Brain pericyte (primary cell): ENCODE data around the gene ABCF1.
"Not testable (repeated sequence)": the region's sequence is repeated elsewhere in the genome, so short reads cannot be mapped to it uniquely, and the experiment has no call there.

Source experiments
- DNase-seq: peaks from one replicate; pipeline ENCODE4 v3.0.0-alpha.2; 2012; ENCODE audit warnings: low read depth, low spot score

ABCF1 gene

DNA sequence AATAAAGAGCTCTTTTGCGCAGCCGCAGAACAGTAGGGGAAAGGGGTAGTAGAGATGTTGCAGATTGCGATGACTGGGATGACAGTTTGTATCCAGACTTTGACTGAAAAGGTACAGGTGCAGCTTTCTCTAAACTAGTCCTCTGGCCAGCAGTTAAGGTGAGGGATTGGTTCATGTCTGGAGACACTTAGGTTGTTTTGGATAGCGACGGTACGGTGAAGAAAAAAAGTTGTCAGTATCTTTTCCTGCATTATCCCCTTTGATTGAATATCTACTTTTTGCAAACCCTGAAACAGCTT lies 13.6 kb upstream of the ABCF1 start:
- DNase-seq = no peak

DNA sequence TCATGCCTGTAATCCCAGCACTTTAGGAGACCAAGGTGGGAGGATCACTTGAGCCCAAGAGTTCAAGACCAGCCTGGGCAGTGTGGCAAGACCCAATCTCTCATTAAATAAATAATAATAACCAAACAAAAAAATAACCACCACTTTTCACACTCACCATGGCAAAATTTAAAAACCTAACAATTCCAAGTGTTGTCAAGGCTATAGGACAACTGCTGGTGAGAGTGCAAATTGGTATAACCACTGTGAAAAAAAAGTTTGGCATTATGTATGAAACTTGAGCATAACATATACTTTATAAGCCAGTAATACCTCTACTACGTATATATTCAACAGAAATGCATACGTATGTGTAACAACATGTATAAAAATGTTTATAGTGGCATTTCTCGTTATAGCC lies 10.3 kb upstream of the ABCF1 start:
- no peak for DNase-seq

DNA sequence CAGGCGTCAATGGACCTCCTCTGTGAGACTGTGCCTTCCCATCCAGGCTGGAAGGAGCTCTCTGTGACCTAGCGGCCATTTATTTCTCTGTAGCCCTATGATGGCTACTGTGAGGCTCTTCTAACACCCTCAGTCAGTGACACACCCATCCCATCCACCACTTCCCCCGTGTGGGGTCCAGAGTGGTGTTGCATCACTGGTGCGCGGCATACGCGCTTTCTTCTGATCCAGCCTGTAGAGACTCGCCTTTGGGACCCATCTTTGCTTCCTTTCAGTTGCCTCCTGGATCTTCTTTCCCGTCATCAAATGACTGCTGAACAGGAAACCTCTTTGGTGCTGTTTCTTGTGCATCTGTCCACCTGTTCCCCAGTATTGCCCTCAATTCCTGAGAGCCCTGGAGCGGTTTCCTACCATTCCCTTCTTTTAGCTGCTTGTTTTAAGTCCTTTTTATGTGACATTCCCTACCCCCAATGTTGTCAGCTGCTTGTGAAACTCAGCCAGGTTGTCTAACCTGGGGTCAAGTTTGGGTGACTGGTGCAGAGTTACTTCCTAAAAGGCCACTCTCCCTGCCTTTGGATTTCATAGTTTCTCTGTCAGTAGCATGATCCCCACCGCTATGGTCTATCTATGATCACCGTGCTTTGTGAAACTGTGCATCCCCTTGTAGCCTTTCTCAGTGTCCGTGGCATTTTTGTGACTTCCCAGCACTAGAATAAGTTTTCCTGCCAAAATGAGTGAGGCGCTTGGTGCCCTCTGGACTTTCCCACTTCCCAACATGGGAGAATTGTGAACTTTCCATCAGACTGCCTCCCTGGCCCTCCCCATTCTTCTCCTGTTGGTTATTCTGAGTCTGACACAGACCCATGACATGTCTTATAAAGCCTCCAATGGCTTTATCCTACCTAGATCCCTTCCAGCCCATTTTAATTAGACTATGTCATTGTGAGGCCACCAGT lies 8.5 kb upstream of the ABCF1 start:
- DNase-seq = no peak

DNA sequence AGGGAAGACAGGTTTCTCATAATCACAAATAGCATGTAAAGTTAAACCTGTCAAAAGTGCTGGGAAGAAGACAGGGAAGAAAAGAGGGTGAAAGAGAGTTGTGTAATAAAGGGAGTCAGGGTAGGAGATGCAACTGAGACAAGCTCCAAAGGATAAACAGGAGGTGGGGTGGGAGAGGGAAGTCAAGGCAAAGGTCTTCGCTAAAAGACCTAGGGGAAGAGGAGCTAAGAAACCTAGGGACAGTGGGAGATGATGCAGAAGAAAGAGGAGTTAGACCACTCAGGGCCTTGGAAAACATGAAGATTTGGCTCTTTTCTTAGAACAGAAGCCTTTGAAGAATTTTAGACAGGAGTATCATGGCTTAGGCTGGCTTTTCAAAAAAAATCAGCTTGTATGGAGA lies 7.1 kb upstream of the ABCF1 start:
- DNase-seq = no peak

DNA sequence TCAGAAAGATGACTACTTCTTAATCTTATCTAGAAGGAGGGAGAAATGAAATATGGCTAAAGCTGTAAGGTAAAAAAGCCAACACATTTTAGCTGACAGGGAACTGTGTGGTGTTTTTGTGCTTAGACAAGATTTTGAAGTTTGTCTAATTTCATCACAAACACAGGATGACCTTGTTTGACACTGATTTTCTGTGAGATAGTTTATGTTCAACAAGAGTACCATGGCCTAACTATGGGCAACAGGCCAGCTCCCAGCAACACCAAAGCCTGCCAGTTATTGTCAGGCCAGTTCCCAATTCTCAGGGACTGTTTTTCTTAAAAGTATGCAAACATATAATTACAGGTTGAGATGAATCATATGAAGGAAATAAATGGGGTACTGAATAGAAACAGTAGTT lies 5.5 kb upstream of the ABCF1 start:
- no peak for DNase-seq

DNA sequence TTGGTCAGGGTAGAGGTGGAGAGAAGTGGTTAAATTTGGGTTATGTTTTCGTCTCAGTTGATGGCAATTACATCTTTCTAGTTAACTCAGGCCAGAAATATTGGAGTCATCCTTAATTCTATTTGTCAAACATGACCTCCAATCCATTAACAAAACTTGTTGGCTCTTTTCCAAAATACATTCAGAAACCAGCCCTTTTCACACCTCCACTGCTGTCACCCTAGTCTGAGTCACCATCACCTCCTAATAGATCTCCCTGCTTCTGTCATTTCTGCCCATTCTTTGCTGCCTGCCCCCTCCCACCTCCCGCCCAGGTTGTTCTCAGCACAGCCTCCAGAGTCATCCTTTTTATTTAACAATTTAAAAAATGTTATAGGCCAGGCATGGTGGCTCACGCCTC lies 3.0 kb upstream of the ABCF1 start:
- DNase-seq = no peak

DNA sequence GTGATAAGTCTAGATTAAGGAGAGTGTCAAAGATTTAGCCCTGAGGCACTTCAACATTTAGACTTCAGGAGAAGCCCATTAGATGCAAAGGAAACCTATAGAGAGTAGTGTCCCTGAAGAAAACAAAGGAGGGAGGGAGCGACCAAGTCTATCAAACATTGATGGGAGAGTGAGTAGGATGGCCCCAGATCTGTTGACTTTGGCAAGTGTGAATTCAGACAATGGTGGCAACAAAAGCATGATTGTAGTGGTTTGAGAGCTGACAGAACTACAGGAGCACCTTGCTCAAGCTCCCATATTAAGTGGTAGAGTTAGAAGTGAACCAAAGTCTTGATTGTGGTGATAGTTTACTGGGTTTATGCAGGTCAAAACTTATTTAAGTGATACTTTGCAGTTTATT lies 979 bp upstream of the ABCF1 start:
- no peak for DNase-seq

DNA sequence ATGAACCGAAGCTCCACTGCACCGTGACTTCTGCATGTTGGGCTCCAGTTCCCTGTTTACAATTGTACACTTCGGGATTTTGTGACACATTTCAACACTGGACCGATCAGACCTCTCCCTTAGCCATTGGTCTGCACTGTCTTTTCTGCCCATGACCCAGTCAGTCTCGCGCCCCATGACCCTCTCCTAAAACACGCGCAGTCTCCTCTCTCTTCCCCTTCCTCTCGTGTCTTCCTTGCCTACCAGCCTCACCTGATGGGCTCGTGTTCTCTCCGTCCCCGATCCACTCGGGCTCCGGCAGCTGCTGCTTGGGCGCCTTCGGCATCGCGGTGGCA lies 535 bp upstream of the ABCF1 start:
- DNase-seq = no peak

DNA sequence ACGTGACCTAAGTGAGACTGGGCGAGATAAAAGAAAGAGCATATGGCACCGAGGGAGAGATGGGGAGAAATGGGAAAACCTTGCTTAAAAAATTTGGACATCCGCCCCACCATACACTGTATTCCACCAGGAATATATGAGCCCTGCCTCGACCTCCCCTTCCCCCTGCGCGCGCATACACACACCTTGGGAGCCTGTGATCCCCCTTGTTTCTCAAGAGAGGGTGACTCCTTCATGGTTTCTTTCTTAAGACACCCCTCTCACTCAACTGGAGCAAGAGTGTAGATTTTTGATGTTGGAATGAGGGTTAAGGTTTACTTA lies 480 bp downstream of the ABCF1 start:
- no peak for DNase-seq

DNA sequence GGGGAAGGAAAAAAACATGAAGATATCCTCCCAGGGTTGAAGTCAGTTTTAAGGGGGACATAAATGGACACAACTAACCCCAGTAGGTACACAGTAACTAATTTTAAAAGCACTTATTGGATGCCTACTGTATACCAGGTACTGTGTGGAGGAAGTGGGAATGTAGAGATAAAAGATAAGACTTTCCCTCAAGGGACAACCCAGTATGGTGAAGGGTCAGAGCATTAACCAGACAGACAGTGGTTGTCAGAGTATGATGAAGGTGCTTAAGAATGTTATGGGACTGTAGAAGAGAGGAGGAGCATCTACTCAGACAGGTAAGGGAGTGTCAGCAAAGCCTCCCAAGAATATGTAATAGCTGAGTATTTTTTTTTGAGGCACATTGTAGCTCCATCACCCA lies 906 bp downstream of the ABCF1 start:
- no peak for DNase-seq

DNA sequence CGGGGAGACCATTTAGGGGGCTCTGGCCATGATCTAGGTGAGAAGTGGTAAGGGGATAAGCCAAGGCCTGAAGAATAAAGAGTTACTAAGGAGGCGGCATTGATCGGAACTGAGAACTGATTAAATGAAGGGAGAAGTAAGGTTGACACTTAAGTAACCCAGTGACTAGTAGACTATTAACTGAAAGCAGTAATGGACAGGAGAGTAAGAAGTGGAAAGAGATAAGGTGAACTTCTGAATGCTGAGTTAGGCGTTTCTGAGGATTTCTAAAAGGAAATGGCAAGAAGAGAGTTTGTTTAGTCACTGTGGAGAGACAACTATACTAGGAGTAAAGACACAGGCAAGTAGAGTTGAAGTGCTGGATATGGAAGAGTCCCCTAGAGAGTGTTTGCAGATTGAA lies 1.9 kb downstream of the ABCF1 start:
- DNase-seq = no peak

DNA sequence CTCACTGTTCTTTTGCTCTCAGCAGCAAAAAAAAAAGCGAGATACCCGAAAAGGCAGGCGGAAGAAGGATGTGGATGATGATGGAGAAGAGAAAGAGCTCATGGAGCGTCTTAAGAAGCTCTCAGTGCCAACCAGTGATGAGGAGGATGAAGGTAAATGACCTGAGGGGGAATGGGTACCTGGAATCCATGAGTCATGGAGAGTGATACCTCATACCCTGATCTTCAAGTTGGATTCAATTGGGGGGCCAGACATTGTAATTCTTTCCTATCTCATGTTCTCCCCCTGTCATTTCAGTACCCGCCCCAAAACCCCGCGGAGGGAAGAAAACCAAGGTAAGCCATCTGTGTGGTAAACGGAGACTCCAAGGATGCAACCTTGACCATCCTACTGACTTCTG lies 6.8 kb downstream of the ABCF1 start:
- DNase-seq = no peak

DNA sequence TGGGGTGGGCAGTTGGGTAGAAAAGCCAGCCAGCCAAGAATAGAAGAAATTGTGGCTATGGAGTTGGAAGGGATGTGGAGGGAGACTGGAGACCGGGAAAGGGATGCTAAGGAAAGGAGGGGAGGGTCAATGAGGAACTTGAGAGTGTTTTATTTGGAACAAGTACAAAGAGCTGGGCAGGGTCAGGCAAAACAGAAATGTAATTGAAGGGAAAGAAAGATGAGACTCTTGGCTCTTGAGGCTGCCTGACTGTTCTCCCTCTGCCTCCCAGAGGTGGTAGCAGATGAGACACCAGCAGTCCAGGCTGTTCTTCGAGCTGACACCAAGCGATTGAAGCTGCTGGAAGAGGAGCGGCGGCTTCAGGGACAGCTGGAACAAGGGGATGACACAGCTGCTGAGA lies 12.7 kb downstream of the ABCF1 start:
- DNase-seq = no peak

DNA sequence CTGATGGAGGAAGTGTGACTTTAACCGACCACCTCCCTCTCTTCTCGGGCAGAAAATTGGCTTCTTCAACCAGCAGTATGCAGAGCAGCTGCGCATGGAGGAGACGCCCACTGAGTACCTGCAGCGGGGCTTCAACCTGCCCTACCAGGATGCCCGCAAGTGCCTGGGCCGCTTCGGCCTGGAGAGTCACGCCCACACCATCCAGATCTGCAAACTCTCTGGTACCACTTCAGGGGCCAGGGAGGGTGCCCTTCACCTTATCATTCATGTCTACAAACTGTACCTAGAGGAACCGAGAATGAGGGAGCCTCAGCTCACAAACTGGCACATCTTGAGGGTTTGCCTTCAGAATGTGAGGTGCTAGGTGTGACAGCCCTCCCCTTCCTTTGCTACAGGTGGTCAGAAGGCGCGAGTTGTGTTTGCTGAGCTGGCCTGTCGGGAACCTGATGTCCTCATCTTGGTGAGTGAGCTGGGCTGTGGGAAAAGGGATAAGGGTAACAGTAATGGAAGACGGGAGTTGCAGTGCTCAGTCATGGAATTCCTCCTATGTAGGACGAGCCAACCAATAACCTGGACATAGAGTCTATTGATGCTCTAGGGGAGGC lies 18.6 kb downstream of the ABCF1 start:
- no peak for DNase-seq

DNA sequence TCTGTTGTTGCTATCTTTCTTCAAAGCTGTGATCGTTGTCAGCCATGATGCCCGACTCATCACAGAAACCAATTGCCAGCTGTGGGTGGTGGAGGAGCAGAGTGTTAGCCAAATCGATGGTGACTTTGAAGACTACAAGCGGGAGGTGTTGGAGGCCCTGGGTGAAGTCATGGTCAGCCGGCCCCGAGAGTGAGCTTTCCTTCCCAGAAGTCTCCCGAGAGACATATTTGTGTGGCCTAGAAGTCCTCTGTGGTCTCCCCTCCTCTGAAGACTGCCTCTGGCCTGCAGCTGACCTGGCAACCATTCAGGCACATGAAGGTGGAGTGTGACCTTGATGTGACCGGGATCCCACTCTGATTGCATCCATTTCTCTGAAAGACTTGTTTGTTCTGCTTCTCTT lies 19.3 kb downstream of the ABCF1 start:
- DNase-seq = no peak

DNA sequence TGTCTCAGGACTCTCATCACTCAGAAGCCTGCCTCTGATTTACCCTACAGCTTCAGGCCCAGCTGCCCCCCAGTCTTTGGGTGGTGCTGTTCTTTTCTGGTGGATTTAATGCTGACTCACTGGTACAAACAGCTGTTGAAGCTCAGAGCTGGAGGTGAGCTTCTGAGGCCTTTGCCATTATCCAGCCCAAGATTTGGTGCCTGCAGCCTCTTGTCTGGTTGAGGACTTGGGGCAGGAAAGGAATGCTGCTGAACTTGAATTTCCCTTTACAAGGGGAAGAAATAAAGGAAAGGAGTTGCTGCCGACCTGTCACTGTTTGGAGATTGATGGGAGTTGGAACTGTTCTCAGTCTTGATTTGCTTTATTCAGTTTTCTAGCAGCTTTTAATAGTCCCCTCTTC lies 19.8 kb downstream of the ABCF1 start:
- no peak for DNase-seq

DNA sequence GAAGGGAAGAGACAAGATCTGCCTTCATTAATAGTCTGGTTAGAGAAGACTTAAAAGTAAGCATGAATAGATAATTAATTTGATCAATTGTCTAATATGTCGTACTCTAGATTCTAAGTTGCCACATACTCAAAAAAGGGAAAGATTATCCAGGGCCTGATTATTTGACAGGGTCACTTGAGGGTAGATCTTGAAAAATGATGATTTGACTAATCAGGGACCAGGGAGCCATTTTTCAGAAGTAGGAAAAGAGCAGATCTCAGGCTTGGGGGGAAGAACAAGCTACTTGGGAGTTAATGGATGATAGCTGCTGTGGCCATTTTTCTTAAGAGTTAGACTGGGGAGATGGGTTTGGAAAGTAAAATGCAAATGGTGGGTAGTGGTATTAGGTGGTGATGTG lies 21.0 kb downstream of the ABCF1 start:
- DNase-seq = no peak

DNA sequence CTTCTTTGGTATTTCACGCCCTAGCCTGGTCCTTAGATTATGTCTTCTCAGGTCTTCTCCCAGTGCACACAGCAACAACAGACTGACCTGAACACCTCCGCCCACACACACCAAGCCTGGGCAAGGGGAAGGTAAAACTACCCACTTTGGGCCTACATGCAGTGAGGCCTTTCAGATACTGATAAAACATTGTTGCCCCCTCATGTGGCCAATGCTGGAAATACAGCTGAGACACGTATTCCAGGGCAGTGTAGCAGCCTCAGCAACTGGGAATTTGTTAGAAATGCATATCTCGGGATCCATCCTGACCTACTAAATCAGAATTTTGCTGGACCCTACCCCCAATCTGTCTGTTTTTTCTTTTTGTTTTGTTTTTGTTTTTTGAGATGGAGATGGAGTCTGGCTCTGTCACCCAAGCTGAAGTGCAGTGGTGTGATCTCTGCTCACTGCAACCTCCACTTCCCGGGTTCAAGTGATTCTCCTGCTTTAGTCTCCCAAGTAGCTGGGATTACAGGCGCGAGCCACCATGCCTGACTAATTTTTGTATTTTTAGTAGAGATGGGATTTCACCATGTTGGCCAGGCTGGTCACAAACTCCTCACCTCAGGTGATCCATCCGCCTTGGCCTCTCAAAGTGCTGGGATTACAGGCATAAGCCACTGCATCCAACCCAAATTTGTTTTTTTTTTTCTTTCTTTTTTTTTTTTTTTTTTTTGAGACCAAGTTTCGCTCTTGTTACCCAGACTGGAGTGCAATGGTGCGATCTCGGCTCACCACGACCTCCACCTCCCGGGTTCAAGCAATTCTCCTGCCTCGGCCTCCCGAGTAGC lies 26.3 kb downstream of the ABCF1 start:
- not testable (repeated sequence) for DNase-seq

DNA sequence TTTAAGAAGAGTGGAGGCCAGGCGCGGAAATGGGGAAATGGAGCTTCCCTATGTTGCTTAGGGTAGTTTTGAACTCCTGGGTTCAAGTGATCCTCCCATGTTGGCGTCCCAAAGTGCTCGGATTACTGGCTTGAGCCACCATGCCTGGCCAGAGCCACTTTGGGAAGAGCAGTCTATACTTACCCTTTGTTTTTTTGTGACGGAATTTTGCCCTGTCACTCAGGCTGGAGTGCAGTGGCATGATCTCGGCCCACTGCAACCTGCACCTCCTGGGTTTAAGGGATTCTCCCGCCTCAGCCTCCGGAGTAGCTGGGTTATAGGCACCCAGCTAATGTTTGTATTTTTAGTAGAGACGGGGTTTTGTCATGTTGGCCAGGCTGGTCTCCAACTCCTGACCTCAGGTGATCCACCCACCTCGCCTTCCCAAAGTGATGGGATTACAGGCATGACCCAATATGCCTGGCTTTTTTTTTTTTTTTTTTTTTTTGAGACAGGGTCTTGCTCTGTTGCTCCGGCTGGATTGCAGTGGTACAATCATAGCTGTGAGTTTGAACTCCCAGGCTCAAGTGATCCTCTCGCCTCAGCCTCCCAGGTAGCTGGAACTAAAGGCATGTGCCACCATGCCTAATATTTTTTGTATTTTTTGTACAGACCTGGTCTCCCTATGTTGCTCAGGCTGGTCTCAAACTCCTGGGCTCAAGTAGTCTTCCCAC lies 27.8 kb downstream of the ABCF1 start:
- no peak for DNase-seq

DNA sequence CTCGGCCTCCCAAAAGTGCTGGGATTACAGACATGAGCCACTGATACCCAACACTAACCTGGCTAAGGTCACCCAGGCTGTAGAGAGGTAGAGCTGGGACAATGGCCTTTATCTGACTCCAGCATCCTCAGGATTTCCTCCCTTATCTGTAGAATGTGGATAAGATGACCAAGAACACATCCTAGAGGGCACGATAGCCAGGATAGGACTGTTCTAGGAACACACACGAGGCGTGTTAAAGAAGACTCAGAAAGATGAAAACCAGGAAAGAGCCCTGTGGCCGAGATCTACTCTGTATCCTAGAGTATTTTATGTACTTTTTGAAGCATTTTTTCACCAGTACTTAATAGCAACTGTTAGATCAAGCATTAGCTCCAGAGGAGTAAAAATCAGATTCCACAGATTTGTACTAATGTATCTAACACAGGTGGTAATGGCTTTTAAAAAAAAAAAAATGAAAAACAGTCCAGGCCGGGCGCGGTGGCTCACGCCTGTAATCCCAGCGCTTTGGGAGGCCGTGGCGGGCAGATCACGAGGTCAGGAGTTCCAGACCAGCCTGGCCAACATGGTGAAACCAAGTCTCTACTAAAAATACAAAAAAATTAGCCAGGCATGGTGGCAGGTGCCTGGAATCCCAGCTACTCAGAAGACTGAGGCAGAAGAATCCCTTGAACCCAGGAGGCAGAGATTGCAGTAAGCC lies 28.5 kb downstream of the ABCF1 start:
- DNase-seq = no peak

DNA sequence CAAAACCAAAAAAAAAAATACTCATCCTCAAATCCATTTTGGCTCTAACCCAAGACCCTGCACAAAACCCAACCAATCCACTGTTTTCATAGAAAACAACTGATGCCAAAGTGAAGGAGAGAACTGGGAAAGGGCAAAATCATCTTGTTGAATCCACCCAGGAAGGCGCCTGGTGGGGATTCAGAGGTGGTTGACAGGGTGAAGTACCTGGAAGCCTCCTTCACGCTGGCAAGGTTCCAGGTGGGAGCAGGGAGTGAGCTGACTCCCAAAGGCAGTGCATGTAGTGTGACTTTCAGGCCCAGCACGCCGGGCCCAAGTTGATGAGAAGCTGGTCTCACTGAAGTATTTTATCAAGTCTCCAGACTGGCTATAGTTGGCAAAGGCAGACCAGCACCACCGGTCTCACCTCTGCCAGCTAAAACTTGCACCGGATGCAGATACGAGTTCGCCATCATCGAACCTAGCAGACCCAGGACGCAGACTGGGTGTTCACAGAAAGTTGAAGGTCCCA lies 29.3 kb downstream of the ABCF1 start:
- DNase-seq = no peak

DNA sequence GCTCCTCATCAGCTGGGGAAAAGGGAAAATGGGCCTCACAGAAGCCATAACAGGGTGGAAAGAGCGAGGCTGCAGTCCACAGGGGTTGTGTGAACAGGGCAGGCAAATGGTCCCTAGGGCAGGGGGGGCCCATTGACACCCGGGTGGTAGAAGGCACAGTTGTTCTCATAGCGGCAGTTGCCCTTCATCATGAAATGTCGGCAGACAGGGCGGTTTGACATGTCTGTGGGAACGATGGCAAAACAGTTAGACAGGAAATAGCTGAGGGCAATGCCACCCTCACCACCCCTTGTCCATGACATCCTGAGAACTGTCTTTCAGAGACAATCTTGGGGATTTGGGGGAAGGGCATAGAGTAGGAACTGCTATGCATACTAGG lies 30.2 kb downstream of the ABCF1 start:
- no peak for DNase-seq
